GM21786 (cell line): ENCODE results near the gene GPRIN1.
A peak's percentile ranks its signal among the peaks of the same experiment; 100 is the strongest.
"Not testable (repeated sequence)": the region's sequence is repeated elsewhere in the genome, so short reads cannot be mapped to it uniquely, and the experiment has no call there.

Source experiments
- ATAC-seq: cut with Tn5 transposase; IDR thresholded peaks from one replicate; pipeline ENCODE4 v1.9.1; 2021; ENCODE audit not compliant: unreplicated experiment

The GPRIN1 gene

DNA sequence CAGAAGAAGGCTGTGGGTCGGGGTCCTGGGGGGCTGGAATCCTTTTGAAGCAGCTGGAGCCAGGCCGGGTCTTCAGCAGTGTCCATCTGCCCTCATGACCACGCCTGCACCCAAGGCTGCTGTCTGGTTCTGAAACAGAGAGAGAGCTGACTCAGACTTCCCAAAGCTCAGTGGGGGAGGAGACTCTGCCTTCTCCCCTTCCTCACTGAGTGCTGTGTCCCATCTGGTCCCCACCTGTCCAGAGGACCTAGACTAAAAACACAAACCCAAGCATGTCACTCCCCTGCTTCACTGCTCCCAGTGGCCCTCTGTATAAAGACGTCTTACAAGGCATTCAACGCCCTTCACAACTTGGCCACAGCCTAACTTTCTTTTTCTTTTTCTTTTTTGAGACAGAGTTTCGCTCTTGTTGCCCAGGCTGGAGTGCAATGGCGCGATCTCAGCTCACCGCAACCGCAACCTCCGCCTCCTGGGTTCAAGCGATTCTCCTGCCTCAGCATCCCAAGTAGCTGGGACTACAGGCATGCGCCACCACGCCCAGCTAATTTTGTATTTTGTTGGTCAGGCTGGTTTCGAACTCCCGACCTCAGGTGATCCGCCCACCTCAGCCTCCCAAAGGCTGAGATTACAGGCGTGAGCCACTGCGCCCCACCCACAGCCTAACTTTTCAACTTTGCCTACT, 10.1 kb downstream of the GPRIN1 start:
- ATAC-seq, result not testable (repeated sequence)

DNA sequence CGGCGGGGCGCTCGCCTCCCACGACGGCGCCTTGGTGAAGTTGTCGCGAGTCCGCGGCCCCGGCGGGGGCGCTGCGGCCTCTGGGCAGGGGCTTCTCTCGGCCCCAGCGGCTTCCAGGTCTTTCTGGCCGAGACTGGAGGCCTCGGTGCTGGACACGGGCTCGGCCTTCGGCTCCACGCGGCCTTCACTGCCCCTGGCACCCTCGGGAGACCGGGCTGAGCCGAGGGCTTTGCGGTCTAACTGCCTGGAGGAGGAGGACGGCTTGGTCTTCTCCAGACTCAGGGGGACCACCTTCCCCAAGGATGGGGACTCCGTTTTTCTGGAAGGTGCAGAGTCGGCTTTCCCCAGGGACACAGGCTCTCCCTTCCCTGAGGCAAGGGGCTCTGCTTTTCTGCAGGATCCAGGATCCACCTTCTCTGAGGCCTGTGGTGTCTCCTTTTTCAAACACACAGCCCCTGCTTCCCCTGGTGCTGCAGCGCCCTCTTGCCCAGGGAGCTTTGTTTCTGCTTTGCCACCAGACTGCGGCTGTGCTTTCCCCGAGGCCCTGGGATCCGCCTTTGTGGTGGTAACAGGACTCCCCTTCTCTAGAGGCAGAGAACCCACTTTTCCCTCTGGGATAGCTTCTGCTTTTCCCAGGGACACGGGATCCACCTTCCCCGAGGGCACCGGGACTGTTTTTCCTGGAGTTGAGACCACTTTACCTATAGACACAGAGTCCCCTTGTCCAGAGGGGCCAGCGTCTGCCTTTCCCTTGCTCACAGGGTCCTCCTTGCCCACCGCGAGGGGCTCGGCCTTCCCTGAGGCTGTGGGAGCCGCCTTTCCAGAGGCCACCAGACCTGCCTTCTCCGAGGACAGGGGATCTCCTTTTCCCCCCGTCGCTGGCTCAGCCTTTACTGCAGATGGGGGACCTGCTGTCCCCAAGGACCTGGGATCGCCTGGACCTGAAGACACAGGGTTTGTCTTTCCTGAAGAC, 12.3 kb downstream of the GPRIN1 start:
- ATAC-seq, result no peak

DNA sequence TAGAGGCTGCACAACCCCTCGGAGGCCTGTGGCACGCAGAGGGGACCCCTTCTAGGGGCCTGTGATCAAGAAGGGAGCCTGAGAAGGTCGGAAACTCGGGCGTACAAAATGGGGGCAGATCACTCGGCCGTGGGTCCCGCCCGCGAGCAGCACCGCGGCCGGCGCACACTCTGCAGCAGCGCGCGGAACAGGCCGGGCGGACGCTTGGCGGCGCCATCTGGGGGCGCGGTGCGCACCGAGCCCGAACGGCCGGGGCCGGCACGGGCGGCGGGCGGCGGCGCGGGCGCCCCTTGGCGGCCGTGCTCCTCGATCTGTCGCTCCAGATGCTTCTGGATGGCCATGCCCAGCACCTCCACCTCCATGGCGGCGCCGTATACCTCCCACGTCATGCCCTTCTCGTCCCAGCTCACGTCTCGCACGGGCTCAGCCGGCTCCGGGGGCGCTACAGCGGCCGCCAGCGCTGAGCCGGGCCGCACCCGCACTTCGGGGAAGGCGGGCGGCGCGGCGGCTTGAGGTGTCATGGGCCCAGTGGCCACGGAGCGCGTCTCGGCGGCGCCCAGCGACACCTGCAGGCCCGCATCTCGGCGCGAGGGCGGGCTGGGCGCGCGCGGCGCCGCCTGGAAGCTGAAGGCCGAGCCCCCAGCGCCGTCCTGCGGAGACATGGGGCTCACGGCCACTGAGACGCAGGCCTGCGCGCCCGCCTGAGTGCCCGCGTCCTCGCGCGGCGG, 13.1 kb downstream of the GPRIN1 start:
- peak; percentile 63 for ATAC-seq

DNA sequence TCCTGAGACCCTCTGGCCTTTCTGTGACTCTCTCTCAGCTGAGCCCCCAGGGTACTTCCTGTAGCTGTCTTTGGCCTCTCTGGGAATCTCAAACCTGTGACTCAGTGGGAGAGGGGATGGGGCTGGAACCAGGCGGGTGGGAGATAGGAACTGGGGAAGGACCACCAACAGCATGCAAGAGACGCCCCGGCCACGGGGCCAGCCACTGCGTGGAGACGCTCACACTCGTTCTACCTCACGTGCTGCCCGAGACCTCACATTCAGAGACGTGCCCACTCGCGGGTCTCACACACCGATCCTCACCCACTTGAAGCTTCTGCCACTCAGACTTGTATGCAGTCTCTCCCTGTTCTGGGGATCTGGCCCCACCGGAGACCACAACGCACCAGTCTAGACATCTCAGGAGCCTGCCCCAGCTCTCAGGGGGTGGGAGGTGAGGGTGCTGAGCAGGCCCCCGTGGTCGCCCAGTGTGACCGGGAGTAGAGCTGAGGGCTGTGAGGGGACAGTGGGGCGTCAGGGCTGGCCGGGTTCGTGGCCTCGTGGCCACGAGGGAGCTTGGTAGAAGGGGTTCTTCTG, 13.8 kb downstream of the GPRIN1 start:
- ATAC-seq, result no peak

DNA sequence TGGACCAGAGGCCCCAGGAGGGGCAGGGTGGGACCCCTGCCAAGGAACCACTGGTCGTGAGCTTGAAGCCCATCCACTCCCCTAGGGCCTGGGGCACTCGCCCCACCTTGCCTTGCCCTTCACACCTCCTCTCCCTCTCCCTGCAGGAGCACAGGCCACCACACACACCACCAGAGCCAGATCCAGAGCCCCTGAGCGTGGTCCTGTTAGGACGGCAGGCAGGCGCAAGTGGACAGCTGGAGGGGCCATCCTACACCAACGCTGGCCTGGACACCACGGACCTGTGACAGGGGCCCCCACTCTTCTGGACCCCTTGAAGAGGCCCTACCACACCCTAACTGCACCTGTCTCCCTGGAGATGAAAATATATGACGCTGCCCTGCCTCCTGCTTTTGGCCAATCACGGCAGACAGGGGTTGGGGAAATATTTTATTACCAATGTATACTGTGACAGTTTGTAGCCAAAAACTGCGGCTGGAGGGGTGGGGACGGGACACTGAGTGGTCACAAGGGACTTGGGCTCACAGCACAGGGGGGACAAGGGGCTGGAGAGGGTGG, 14.5 kb downstream of the GPRIN1 start:
- no peak for ATAC-seq

DNA sequence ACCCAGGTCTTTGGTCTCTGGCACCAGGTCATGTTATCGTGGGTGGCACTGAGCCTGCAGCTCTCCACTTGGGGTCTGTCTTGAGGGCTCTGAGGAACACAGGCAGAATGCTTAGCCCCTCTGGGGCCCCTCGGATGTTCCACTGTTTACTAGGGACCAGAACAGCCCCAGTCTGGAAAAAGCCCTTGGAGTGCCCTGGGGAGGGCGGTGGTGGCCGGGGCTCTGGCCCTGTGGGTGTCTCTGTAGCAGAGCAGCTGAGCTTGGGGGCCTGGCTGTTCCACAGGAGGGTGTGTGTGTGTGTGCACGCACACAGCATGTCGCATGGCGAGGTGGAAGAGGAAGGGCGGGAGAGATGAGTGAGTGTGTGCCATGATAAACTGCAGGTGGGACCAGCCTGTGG, 15.4 kb downstream of the GPRIN1 start:
- ATAC-seq, result no peak

DNA sequence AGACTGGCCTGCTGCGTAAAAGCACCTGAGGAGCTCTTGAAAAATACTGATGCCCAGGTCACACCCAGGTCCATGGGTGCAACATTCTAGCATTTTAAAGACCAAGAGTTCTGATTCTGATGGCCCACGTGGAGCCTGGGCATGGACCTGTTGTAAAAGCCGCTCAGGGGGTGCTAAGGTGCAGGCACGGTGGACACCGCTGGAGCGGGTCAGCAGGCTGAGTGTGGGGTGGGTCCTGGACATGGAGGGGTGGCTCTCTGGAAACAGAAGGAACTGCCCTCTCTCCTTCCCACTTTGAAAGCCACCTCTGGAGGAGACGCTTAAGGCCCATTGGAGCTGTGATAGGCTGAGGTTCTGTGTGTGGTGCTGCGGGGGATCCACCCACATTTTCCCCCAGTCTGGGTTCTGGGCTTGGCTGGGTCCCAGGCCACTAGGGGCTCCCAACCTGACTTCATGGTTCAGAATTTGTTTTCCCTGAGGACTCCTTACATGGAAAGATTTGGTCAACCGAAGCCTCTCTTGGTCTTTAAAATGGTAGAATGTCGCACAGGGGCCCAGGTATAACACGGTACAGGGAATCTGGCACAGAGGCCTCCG, 16.6 kb downstream of the GPRIN1 start:
- ATAC-seq, result no peak

DNA sequence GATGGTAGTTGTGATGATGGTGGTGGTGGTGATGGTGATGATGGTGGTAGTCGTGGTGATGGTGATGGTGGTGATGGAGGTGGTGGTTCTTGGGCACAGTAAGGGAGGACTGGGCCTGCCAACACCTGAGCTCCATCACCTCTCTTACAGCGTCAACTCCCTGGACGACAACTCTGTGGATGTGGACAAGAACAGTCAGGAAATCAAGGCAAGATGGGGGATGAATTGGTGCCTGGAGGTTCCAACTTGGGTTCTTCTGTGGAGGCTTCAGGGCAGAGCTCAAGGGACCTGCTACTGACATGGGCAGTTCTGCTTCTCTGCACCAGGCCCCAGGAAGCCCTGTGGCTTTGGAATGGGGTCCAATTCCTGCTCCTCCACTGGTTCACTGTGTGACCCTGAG, 17.4 kb downstream of the GPRIN1 start:
- no peak for ATAC-seq

DNA sequence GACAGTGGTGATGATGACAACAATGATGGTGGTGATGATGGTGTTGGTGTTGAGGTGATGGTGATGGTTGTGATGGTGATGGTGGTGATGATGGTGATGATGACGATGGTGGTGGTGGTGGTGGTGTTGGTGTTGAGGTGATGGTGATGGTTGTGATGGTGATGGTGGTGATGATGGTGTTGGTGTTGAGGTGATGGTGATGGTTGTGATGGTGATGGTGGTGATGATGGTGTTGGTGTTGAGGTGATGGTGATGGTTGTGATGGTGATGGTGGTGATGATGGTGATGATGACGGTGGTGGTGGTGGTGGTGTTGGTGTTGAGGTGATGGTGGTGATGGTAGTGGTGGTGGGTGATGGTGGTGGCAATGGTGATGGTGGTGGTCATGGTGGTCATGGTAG, 18.3 kb downstream of the GPRIN1 start:
- ATAC-seq, result not testable (repeated sequence)

DNA sequence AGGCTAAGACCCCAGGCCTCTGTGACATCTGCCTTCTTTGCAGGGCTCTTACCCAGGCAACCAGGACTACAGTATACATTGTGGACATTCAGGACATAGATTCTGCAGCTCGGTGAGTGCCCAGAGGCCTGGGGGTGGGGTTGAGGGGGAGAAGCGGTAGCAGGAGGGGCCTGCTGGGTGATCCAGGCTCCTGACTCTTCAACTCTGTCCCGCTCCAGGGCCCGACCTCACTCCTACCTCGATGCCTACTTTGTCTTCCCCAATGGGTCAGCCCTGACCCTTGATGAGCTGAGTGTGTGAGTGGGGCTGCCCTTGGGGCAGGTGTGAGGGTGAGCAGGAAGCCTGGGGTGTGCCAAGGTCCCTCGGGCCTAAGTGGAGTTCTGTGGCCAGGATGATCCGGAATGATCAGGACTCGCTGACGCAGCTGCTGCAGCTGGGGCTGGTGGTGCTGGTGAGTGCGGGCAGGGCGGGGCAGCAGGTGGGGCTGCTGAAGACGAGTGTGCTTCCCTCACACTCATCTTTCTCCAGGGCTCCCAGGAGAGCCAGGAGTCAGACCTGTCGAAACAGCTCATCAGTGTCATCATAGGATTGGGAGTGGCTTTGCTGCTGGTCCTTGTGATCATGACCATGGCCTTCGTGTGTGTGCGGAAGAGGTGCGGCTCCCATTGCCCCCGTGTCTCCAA, 19.8 kb downstream of the GPRIN1 start:
- no peak for ATAC-seq

DNA sequence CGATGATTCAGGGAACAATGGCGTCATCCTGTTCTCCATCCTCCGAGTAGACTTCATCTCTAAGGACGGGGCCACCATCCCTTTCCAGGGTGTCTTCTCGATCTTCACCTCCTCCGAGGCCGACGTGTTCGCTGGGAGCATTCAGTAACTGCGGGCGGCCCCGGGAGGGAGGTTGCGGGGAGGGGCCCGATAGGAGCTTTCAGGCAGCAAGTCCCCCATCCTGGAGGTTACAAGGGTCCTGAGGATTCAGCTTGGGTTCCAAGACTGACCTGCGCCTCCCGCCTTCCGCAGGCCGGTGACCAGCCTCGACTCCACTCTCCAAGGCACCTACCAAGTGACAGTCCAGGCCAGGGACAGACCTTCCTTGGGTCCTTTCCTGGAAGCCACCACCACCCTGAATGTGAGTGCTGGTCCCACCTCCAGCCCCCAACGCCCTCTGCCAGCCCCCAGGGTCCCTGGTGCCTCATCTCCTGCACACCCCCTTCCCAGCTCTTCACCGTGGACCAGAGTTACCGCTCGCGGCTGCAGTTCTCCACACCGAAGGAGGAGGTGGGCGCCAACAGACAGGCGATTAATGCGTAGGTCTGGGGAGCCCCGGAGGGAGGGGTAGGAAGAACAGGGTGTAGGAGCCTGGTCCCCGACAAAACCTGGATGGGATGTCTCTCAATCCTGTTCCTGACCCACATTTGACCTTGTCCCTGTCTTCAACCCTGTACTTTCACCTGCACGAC, 20.8 kb downstream of the GPRIN1 start:
- no peak for ATAC-seq

DNA sequence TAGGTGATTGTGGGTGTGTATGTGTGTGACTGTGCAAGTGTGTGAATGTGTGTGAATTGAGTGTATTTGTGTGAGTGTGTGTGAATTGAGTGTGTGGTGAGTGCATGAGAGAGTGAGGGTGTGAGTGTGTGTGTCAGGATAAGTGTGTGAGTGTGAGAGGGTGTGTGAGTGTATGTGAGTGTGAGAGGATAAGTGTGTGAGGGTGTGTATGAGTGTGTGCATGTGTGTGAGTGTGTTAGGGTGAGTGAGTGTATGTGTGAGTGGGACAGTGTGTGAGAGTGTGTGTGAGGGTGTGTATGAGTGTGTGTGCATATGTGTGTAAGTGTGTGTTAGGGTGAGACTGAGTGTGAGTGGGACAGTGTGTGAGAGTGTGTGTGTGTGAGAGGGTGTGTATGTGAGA, 21.7 kb downstream of the GPRIN1 start:
- no peak for ATAC-seq

DNA sequence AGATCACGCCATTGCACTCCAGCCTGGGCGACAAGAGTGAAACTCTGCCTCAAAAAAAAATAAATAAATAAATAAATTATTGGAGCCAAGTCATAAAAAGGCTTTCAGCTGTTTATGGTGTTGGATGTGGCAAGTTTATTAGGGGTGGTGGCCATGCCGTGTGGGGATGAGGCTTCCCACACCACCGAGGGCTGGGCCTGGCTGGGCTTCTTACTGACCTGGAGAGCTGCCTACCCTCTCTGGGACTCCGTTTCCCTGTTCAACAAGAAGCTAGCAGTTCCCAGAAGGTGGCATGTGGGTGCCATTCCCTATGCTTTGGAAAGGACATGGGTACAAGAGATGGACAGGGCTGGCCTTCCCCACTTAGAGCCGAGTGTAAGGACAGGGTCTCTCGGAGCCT, 22.6 kb downstream of the GPRIN1 start:
- ATAC-seq, result no peak

DNA sequence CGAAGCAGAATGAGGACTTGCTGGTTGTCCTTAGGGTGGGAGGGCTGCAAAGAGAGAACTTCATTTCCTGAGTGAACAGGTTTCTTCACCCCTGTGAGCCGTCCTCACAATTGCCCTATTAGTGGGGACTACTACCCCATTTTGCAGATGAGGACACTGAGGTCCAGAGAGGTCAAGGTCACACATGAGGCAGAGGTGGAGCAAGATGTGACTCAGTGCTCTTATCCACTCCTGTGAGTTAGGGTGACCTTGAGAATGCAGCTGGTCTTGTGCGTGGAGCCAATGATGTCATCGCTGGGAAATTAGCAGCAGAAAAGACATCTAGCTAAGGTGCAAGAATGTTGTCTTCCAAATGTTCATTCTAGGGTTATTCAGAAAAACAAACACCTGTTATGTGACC, 26.9 kb downstream of the GPRIN1 start:
- no peak for ATAC-seq

DNA sequence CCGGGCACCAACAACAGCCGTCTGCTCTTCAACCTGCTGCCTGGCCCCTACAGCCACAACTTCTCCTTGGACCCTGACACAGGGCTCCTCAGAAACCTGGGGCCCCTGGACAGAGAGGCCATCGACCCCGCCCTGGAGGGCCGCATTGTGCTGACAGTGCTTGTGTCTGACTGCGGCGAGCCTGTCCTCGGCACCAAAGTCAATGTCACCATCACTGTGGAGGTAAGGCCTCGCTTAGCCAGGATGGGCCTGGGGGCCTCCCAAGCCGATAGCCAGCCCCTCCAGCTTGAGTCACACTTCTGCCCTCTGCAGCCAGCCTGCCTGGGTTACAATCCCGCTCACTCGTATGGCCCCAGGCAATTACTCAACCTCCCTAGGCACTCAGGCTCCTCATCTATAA, 28.6 kb downstream of the GPRIN1 start:
- ATAC-seq, result no peak

DNA sequence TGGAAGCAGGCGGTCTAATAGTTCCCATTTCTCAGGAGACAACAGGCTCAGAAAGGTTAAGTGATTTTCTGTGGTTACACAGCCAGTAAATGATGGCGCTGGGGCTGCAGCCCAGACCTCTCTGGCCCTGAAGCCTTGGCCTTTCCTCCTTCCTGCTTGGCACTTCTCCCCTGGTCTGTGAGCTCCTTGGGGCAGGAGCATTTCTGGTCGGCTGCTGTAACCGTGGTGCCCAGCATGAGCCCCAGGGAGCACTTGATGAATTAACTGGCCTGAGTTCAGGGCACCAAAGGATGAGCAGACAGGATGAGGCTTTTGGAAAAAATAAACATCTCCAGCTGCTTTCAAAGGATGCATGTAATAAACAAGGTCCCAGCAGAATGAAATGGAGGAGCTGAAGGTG, 30.6 kb downstream of the GPRIN1 start:
- ATAC-seq, result no peak

DNA sequence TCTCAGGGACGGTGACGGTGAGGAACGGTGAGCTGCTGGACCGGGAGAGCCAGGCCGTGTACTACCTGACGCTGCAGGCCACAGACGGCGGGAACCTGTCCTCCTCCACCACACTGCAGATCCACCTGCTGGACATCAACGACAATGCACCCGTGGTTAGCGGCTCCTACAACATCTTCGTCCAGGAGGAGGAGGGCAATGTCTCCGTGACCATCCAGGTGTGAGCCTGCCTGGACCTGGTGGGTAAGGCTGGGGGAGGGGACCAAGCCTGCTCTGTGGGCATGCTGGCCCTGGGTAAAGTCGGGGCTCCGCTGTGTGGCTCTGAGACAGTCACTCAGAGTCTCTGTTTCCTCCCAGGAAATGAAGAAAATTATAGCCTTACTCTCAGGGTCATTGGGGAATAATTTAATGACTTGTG, 31.6 kb downstream of the GPRIN1 start:
- ATAC-seq, result no peak

DNA sequence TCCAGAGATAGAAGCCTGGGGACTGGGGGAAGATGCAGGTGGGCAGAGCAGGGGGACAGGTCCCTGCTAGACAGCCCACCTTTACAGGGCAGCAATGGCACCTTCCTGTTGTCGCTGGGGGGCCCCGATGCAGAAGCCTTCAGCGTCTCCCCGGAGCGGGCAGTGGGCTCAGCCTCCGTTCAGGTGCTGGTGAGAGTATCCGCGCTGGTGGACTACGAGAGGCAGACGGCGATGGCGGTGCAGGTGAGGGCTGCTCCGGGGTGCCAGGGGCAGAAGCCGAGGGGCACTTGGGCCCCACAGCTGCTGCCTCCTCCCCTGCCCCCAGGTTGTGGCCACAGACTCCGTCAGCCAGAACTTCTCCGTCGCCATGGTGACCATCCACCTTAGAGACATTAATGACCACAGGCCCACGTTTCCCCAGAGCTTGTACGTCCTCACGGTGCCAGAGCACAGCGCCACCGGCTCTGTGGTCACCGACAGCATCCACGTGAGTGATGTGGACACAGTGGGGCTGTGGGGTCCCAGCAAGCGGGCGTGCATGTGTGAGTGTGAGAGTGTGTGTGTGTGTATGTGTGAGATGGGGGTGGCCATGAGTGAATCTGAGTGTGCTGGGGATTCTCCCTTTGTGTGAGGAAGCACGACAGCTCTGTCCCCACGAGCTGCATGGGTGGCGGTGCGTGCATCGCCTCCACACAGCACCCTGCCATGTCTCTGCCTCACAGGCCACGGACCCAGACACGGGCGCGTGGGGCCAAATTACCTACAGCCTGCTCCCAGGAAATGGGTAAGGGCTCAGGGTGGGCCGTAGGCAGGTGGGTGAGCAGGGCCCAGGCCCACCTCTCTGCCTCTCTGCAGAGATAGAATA, 32.4 kb downstream of the GPRIN1 start:
- no peak for ATAC-seq
